Measurements from ENCODE around the gene SNX9. TPM values are rescaled to one million over a fixed set of nuclear protein-coding genes. Genes with fewer than 3 reads are reported as not detected.

SNX9 gene
- total RNA-seq, 1 donor from 2014 or later, result 36.0 TPM

- H3K9me3 Mint-ChIP-seq (ENCODE audit: unreplicated experiment), result no peaks in the 10 kb centered on the region
- Histone ChIP-seq H3K9me3 (ENCODE audit: insufficient read depth, low read depth, low read length) (no peaks in the 10 kb centered on the region), H3K4me2 (ENCODE audit: low read length) (peak overlapping the region; percentile 95), H4K20me1 (ENCODE audit: insufficient read depth, low read length) (peaks cover 13% of the 10 kb centered on the region), H3K4me3 (ENCODE audit: insufficient read depth, low read depth, low read length) (peak overlapping the region; percentile 86), H3K79me2 (ENCODE audit: insufficient read depth, low read length) (peaks cover 44% of the 10 kb centered on the region), H3K36me3 (ENCODE audit: insufficient read depth, low read length) (no peaks in the 10 kb centered on the region), H3K4me1 (ENCODE audit: insufficient read depth, low read length) (peaks cover 24% of the 10 kb centered on the region), H3K27me3 (ENCODE audit: insufficient read depth, low read length) (no peaks in the 10 kb centered on the region), H3K27ac (ENCODE audit: low read depth, low read length) (peak overlapping the region; percentile 84), H3K9ac (ENCODE audit: low read length) (peak overlapping the region; percentile 95), H2AFZ (ENCODE audit: low read depth, low read length) (peak overlapping the region; percentile 74)
- peak overlapping the region; percentile 98 for H3K27ac Mint-ChIP-seq (ENCODE audit: unreplicated experiment)
- FAIRE-seq, result no peak
- H3K27me3 Mint-ChIP-seq (ENCODE audit: low read depth, unreplicated experiment), result no peaks in the 10 kb centered on the region
- TF ChIP-seq EZH2 (IDR thresholded peaks at IDR 0.05; ENCODE audit: insufficient read depth, low read length) (no peak), CTCF (IDR thresholded peaks at IDR 0.05; ENCODE audit: insufficient read depth, low read depth, low read length) (no peak)
- H3K4me3 Mint-ChIP-seq (ENCODE audit: unreplicated experiment), result peak overlapping the region; percentile 99
- no peaks in the 10 kb centered on the region for H3K36me3 Mint-ChIP-seq (ENCODE audit: low read depth, unreplicated experiment)
- H3K4me1 Mint-ChIP-seq (ENCODE audit: low read depth, unreplicated experiment), result peaks cover 6% of the 10 kb centered on the region
- peak; percentile 76 for DNase-seq (ENCODE audit: low read depth)
Observed at GRCh38 chr6:157823528-157824370, 703 bp downstream of the SNX9 start.

GRCh38 chr6:157825243-157825904 is 2.3 kb downstream of the SNX9 start:
- H4K20me1 ChIP-seq (ENCODE audit: insufficient read depth, low read length), result peaks cover 26% of the 10 kb centered on the region
- TF ChIP-seq EZH2 (IDR thresholded peaks at IDR 0.05; ENCODE audit: insufficient read depth, low read length) (no peak), CTCF (IDR thresholded peaks at IDR 0.05; ENCODE audit: insufficient read depth, low read depth, low read length) (no peak)
- H3K27ac ChIP-seq (ENCODE audit: low read depth, low read length), result peak overlapping the region; percentile 54
- H3K9ac ChIP-seq (ENCODE audit: low read length), result peak overlapping the region; percentile 38
- H3K9me3 ChIP-seq (ENCODE audit: insufficient read depth, low read depth, low read length), result no peaks in the 10 kb centered on the region
- no peak overlapping the region for H2AFZ ChIP-seq (ENCODE audit: low read depth, low read length)
- Mint-ChIP-seq H3K9me3 (ENCODE audit: unreplicated experiment) (no peaks in the 10 kb centered on the region), H3K4me1 (ENCODE audit: low read depth, unreplicated experiment) (peaks cover 10% of the 10 kb centered on the region), H3K36me3 (ENCODE audit: low read depth, unreplicated experiment) (no peaks in the 10 kb centered on the region), H3K4me3 (ENCODE audit: unreplicated experiment) (peak overlapping the region; percentile 99), H3K27me3 (ENCODE audit: low read depth, unreplicated experiment) (no peaks in the 10 kb centered on the region), H3K27ac (ENCODE audit: unreplicated experiment) (peak overlapping the region; percentile 4)
- H3K4me1 ChIP-seq (ENCODE audit: insufficient read depth, low read length), result peaks cover 24% of the 10 kb centered on the region
- peak; percentile 70 for DNase-seq (ENCODE audit: low read depth)
- H3K36me3 ChIP-seq (ENCODE audit: insufficient read depth, low read length), result no peaks in the 10 kb centered on the region
- H3K79me2 ChIP-seq (ENCODE audit: insufficient read depth, low read length), result peaks cover 60% of the 10 kb centered on the region
- no peak overlapping the region for H3K4me3 ChIP-seq (ENCODE audit: insufficient read depth, low read depth, low read length)
- H3K27me3 ChIP-seq (ENCODE audit: insufficient read depth, low read length), result no peaks in the 10 kb centered on the region
- peak overlapping the region; percentile 95 for H3K4me2 ChIP-seq (ENCODE audit: low read length)
- no peak for FAIRE-seq
